HEK293 (cell line): Measurements from ENCODE around the gene HOXD10.
A peak's percentile ranks its signal among the peaks of the same experiment; 100 is the strongest.

ENCODE experiments used
- CTCF ChIA-PET: fragments of 350-600 bp; formaldehyde crosslinking; extraction: SDS; loops from one replicate; lab custom pipeline; 2021; ENCODE audit warnings: antibody characterized with exemption; lab: Yijun Ruan, JAX
- POLR2A ChIA-PET: fragments of 300-600 bp; formaldehyde crosslinking; extraction: SDS; loops from one replicate; lab custom pipeline; 2020; ENCODE audit warnings: antibody characterized with exemption, inconsistent platforms; lab: Yijun Ruan, JAX
- H3K27ac ChIP-seq: fragments of 200-500 bp; sonication (Bioruptor generic); 2 replicates; pipeline ENCODE4 v1.5.1; 2014; ENCODE audit warnings: low read depth, low read length, control low read depth, inconsistent platforms; ENCODE audit errors: extremely low read depth
- H3K36me3 ChIP-seq, 2 experiments: fragments of 200-500 bp in 1 of 2; sonication (Bioruptor generic) in 1 of 2; 1 replicate in 1 of 2; 2 replicates in 1 of 2; pipeline ENCODE4 v1.5.1; 2014 to 2017; ENCODE audit warnings: inconsistent platforms in 2 of 2, low read length in 2 of 2; ENCODE audit not compliant: control insufficient read depth in 2 of 2, insufficient read depth in 1 of 2
- H3K4me1 ChIP-seq: fragments of 200-500 bp; sonication (Bioruptor generic); 2 replicates; pipeline ENCODE4 v1.5.1; 2014; ENCODE audit warnings: mild to moderate bottlenecking, low read length, inconsistent platforms; ENCODE audit not compliant: control insufficient read depth, insufficient read depth
- H3K4me3 ChIP-seq: 2 replicates; pipeline ENCODE4 v1.5.1; 2011; ENCODE audit warnings: low read depth, mild to moderate bottlenecking, control low read depth, low read length, moderate library complexity
- H3K9me3 ChIP-seq: fragments of 200-500 bp; sonication (Bioruptor generic); 2 replicates; pipeline ENCODE4 v1.5.1; 2014; ENCODE audit warnings: low read depth, low read length, inconsistent platforms; ENCODE audit not compliant: control insufficient read depth, insufficient read depth
- HIC1 ChIP-seq: fragments of 450-650 bp; formaldehyde crosslinking; IDR thresholded peaks from 2 replicates; pipeline ENCODE4 v1.5.1; 2016; ENCODE audit warnings: missing biosample characterization, missing genetic modification characterization
- PATZ1 ChIP-seq: fragments of 450-650 bp; formaldehyde crosslinking; IDR thresholded peaks from 2 replicates; pipeline ENCODE4 v1.5.1; 2016; ENCODE audit warnings: missing biosample characterization, missing genetic modification characterization
- SCRT1 ChIP-seq: fragments of 450-650 bp; formaldehyde crosslinking; IDR thresholded peaks from 2 replicates; pipeline ENCODE4 v1.5.1; 2016; ENCODE audit warnings: missing biosample characterization, missing genetic modification characterization, borderline replicate concordance
- SP7 ChIP-seq: fragments of 450-650 bp; formaldehyde crosslinking; IDR thresholded peaks from 2 replicates; pipeline ENCODE4 v1.5.1; 2016; ENCODE audit warnings: missing biosample characterization, missing genetic modification characterization
- ZBTB10 ChIP-seq: fragments of 450-650 bp; formaldehyde crosslinking; IDR thresholded peaks from 2 replicates; pipeline ENCODE4 v1.5.1; 2016; ENCODE audit warnings: missing biosample characterization, missing genetic modification characterization
- ZBTB26 ChIP-seq: fragments of 450-650 bp; formaldehyde crosslinking; optimal IDR thresholded peaks from 2 replicates; pipeline ENCODE3; 2016; ENCODE audit warnings: missing biosample characterization, mild to moderate bottlenecking, missing genetic modification characterization
- ZBTB6 ChIP-seq: fragments of 450-650 bp; formaldehyde crosslinking; IDR thresholded peaks from 2 replicates; pipeline ENCODE4 v1.5.1; 2017; ENCODE audit warnings: missing biosample characterization, missing genetic modification characterization
- ZBTB8A ChIP-seq: fragments of 450-650 bp; formaldehyde crosslinking; IDR thresholded peaks from 2 replicates; pipeline ENCODE4 v1.5.1; 2016; ENCODE audit warnings: missing biosample characterization, missing genetic modification characterization
- ZEB2 ChIP-seq: fragments of 450-650 bp; formaldehyde crosslinking; IDR thresholded peaks from 2 replicates; pipeline ENCODE4 v1.5.1; 2016; ENCODE audit warnings: missing biosample characterization, missing genetic modification characterization
- ZFP69B ChIP-seq: fragments of 450-650 bp; formaldehyde crosslinking; IDR thresholded peaks from 2 replicates; pipeline ENCODE4 v1.5.1; 2016; ENCODE audit warnings: missing biosample characterization, missing genetic modification characterization
- ZNF10 ChIP-seq: fragments of 450-650 bp; formaldehyde crosslinking; IDR thresholded peaks from 2 replicates; pipeline ENCODE4 v1.5.1; 2017; ENCODE audit warnings: missing biosample characterization, missing genetic modification characterization
- ZNF148 ChIP-seq: fragments of 450-650 bp; formaldehyde crosslinking; IDR thresholded peaks from 2 replicates; pipeline ENCODE4 v1.5.0; 2017; ENCODE audit warnings: missing biosample characterization, missing genetic modification characterization, borderline replicate concordance
- ZNF202 ChIP-seq: fragments of 450-650 bp; formaldehyde crosslinking; IDR thresholded peaks from 2 replicates; pipeline ENCODE4 v1.5.1; 2016; ENCODE audit warnings: missing biosample characterization, missing genetic modification characterization, borderline replicate concordance
- ZNF423 ChIP-seq: fragments of 450-650 bp; formaldehyde crosslinking; IDR thresholded peaks from 2 replicates; pipeline ENCODE4 v1.5.1; 2016; ENCODE audit warnings: missing biosample characterization, missing genetic modification characterization
- ZNF610 ChIP-seq: fragments of 450-650 bp; formaldehyde crosslinking; IDR thresholded peaks from 2 replicates; pipeline ENCODE4 v1.5.1; 2016; ENCODE audit warnings: missing biosample characterization, missing genetic modification characterization, borderline replicate concordance
- ZNF692 ChIP-seq: fragments of 450-650 bp; formaldehyde crosslinking; IDR thresholded peaks from 2 replicates; pipeline ENCODE4 v1.5.1; 2016; ENCODE audit warnings: missing biosample characterization, missing genetic modification characterization
- ZNF76 ChIP-seq: fragments of 450-650 bp; formaldehyde crosslinking; IDR thresholded peaks from 2 replicates; pipeline ENCODE4; 2016; ENCODE audit warnings: low read depth, missing biosample characterization, missing genetic modification characterization, borderline replicate concordance
- ZNF777 ChIP-seq: fragments of 450-650 bp; formaldehyde crosslinking; IDR thresholded peaks from 2 replicates; pipeline ENCODE4 v1.5.1; 2017; ENCODE audit warnings: missing biosample characterization, missing genetic modification characterization, borderline replicate concordance
- ZSCAN16 ChIP-seq: fragments of 450-650 bp; formaldehyde crosslinking; IDR thresholded peaks from 2 replicates; pipeline ENCODE4 v1.5.1; 2016; ENCODE audit warnings: missing biosample characterization, missing genetic modification characterization

HOXD10 gene

GRCh38 chr2:176079831-176080539 lies 36.6 kb upstream of the HOXD10 start:
- Histone ChIP-seq H3K4me3 (peak overlapping the region; percentile 42), H3K4me1 (no peaks in the 10 kb centered on the region), H3K27ac (peak overlapping the region; percentile 72; the same call in 1 of the 2 replicates), H3K36me3 (no peaks in the 10 kb centered on the region), H3K9me3 (no peaks in the 10 kb centered on the region)
- POLR2A ChIA-PET: interaction anchor here (1.0 to 2.7 kb wide), 2 partner anchors 27 to 78 kb away, joined by 5 to 12 read pairs; partner anchors contain the start of genes HOXD11 and LNPK
- CTCF ChIA-PET: interaction anchor here (0.6 to 3.2 kb wide), 33 partner anchors 9 to 1074 kb away, joined by 3 to 44 read pairs (median 3); partner anchors contain the start of genes HOXD12, HOXD13 and LNPK
- TF ChIP-seq ZBTB8A (tag by site-specific recombination) (peak; percentile 100), ZNF423 (tag by site-specific recombination) (0 out of 2 replicates have a peak, but pooled peaks have one; percentile 33), ZNF202 (tag by site-specific recombination) (no peak), ZFP69B (tag by site-specific recombination) (no peak), ZNF148 (tag by site-specific recombination) (no peak), HIC1 (tag by site-specific recombination) (peak; percentile 67; the same call in 1 of the 2 replicates), ZBTB10 (tag by site-specific recombination) (peak; percentile 70), ZNF777 (no peak), ZBTB26 (tag by site-specific recombination) (peak; percentile 74), PATZ1 (tag by site-specific recombination) (peak; percentile 71), ZBTB6 (tag by site-specific recombination) (peak; percentile 52; the same call in 1 of the 2 replicates), ZSCAN16 (no peak), ZNF76 (peak; percentile 52; the same call in 1 of the 2 replicates), ZNF10 (tag by site-specific recombination) (no peak), ZEB2 (tag by site-specific recombination) (peak; percentile 26; the same call in 1 of the 2 replicates), ZNF610 (tag by site-specific recombination) (peak; percentile 25; the same call in 1 of the 2 replicates), SCRT1 (tag by site-specific recombination) (no peak), SP7 (0 out of 2 replicates have a peak, but pooled peaks have one; percentile 7), ZNF692 (tag by site-specific recombination) (peak; percentile 39)
